H9 (cell line): ENCODE data around the gene SCN3A. TPM values are rescaled to one million over a fixed set of nuclear protein-coding genes. Genes with fewer than 3 reads are reported as not detected.

Experiments used
- DNase-seq: peaks from one replicate; pipeline ENCODE4 v3.0.0-alpha.2; 2017
- H2AFZ ChIP-seq: one replicate; pipeline ENCODE4 v1.6.1; 2013; ENCODE audit warnings: mild to moderate bottlenecking, low read length, control low read depth, moderate library complexity
- H2AK5ac ChIP-seq: 2 replicates; pipeline ENCODE4 v1.6.1; 2013; ENCODE audit warnings: low read length, control low read depth, mixed read lengths; ENCODE audit not compliant: insufficient read length
- H2BK120ac ChIP-seq: one replicate; pipeline ENCODE4 v1.6.1; 2013; ENCODE audit warnings: low read depth, mild to moderate bottlenecking, low read length, control low read depth, inconsistent platforms; ENCODE audit not compliant: poor library complexity, severe bottlenecking
- H2BK12ac ChIP-seq: 2 replicates; pipeline ENCODE4 v1.6.1; 2013; ENCODE audit warnings: low read length, control low read depth, mixed read lengths, low read depth; ENCODE audit not compliant: insufficient read length
- H2BK15ac ChIP-seq: 2 replicates; pipeline ENCODE4 v1.6.1; 2013; ENCODE audit warnings: low read depth, low read length, control low read depth
- H2BK20ac ChIP-seq: one replicate; pipeline ENCODE4 v1.6.1; 2013; ENCODE audit warnings: low read depth, mild to moderate bottlenecking, low read length, control low read depth, inconsistent platforms; ENCODE audit not compliant: poor library complexity, severe bottlenecking
- H2BK5ac ChIP-seq: 2 replicates; pipeline ENCODE4 v1.6.1; 2013; ENCODE audit warnings: low read length, control low read depth, mixed read lengths; ENCODE audit not compliant: insufficient read length
- H3K14ac ChIP-seq: 2 replicates; pipeline ENCODE4 v1.6.1; 2013; ENCODE audit warnings: low read length, control low read depth; ENCODE audit not compliant: insufficient read depth
- H3K18ac ChIP-seq: 2 replicates; pipeline ENCODE4 v1.6.1; 2013; ENCODE audit warnings: low read depth, mild to moderate bottlenecking, mixed read lengths, low read length, control low read depth; ENCODE audit not compliant: insufficient read length
- H3K23ac ChIP-seq: 2 replicates; pipeline ENCODE4 v1.6.1; 2013; ENCODE audit warnings: low read length, control low read depth, mixed read lengths, low read depth; ENCODE audit not compliant: insufficient read length
- H3K23me2 ChIP-seq: 2 replicates; pipeline ENCODE4 v1.6.1; 2013; ENCODE audit warnings: low read depth, mild to moderate bottlenecking, mixed read lengths, low read length, control low read depth; ENCODE audit not compliant: insufficient read length, poor library complexity, severe bottlenecking
- H3K27ac ChIP-seq: 2 replicates; pipeline ENCODE4 v1.5.1; 2013; ENCODE audit warnings: low read length, control low read depth, mixed read lengths, low read depth; ENCODE audit not compliant: insufficient read length
- H3K27me3 ChIP-seq: 2 replicates; pipeline ENCODE4 v1.6.1; 2013; ENCODE audit warnings: low read length, control low read depth, inconsistent platforms; ENCODE audit not compliant: insufficient read depth
- H3K4ac ChIP-seq: 2 replicates; pipeline ENCODE4 v1.6.1; 2013; ENCODE audit warnings: low read depth, mild to moderate bottlenecking, control low read depth, inconsistent platforms, low read length, moderate library complexity
- H3K4me1 ChIP-seq: 2 replicates; pipeline ENCODE4 v1.6.1; 2013; ENCODE audit warnings: low read length, control low read depth, inconsistent platforms; ENCODE audit not compliant: insufficient read depth
- H3K4me2 ChIP-seq: 2 replicates; pipeline ENCODE4 v1.6.1; 2013; ENCODE audit warnings: low read length, control low read depth, mixed read lengths; ENCODE audit not compliant: insufficient read length, insufficient read depth
- H3K56ac ChIP-seq: 2 replicates; pipeline ENCODE4 v1.6.1; 2013; ENCODE audit warnings: low read depth, mild to moderate bottlenecking, mixed read lengths, low read length, control low read depth; ENCODE audit not compliant: insufficient read length
- H3K79me1 ChIP-seq: 2 replicates; pipeline ENCODE4 v1.6.1; 2013; ENCODE audit warnings: low read depth, mild to moderate bottlenecking, moderate library complexity, low read length, control low read depth, inconsistent platforms; ENCODE audit not compliant: insufficient read depth, poor library complexity, severe bottlenecking
- H3K79me2 ChIP-seq: 2 replicates; pipeline ENCODE4 v1.6.1; 2013; ENCODE audit warnings: low read length, control low read depth, inconsistent platforms; ENCODE audit not compliant: insufficient read depth
- H3K9ac ChIP-seq: 2 replicates; pipeline ENCODE4 v1.6.1; 2013; ENCODE audit warnings: low read length, control low read depth, mixed read lengths; ENCODE audit not compliant: insufficient read length; ENCODE audit errors: extremely low read depth
- H3K9me3 ChIP-seq: one replicate; pipeline ENCODE4 v1.6.1; 2013; ENCODE audit warnings: low read depth, low read length, inconsistent platforms; ENCODE audit not compliant: control insufficient read depth
- H3T11ph ChIP-seq: one replicate; pipeline ENCODE4 v1.6.1; 2013; ENCODE audit warnings: mild to moderate bottlenecking, low read length, control low read depth, inconsistent platforms
- H4K20me1 ChIP-seq: one replicate; pipeline ENCODE4 v1.6.1; 2013; ENCODE audit not compliant: control insufficient read depth, insufficient read length, insufficient read depth
- H4K5ac ChIP-seq: 2 replicates; pipeline ENCODE4 v1.6.1; 2013; ENCODE audit warnings: low read depth, mild to moderate bottlenecking, mixed read lengths, low read length, control low read depth; ENCODE audit not compliant: insufficient read length
- H4K8ac ChIP-seq: replicated peaks from 2 replicates; pipeline ENCODE4 v1.6.1; 2013; ENCODE audit warnings: low read length, control low read depth, mixed read lengths, low read depth; ENCODE audit not compliant: insufficient read length
- H4K91ac ChIP-seq: 2 replicates; pipeline ENCODE4 v1.6.1; 2013; ENCODE audit warnings: low read depth, mild to moderate bottlenecking, moderate library complexity, mixed read lengths, low read length, control low read depth; ENCODE audit not compliant: insufficient read length
- H3K27ac Mint-ChIP-seq, 3 experiments: 2 replicates in 2 of 3; 3 replicates in 1 of 3; pipeline ENCODE4 v1.8.0; 2020 to 2021; ENCODE audit warnings: mixed read lengths in 3 of 3, mild to moderate bottlenecking in 1 of 3, moderate library complexity in 1 of 3
- H3K27me3 Mint-ChIP-seq: 2 replicates; pipeline ENCODE4 v1.8.0; 2021; ENCODE audit warnings: low read depth, mild to moderate bottlenecking, moderate library complexity, mixed read lengths
- H3K36me3 Mint-ChIP-seq, 3 experiments: 2 replicates in 2 of 3; 3 replicates in 1 of 3; pipeline ENCODE4 v1.8.0; 2020 to 2021; ENCODE audit warnings: low read depth in 3 of 3, mixed read lengths in 3 of 3; ENCODE audit not compliant: insufficient read depth in 1 of 3
- H3K4me1 Mint-ChIP-seq, 2 experiments: 2 replicates each; pipeline ENCODE4 v1.8.0; 2020; ENCODE audit warnings: mixed read lengths in 2 of 2
- H3K4me3 Mint-ChIP-seq, 2 experiments: 2 replicates in 1 of 2; 3 replicates in 1 of 2; pipeline ENCODE4 v1.8.0; 2020 to 2021; ENCODE audit warnings: mild to moderate bottlenecking in 2 of 2, mixed read lengths in 2 of 2, moderate library complexity in 1 of 2
- H3K9me3 Mint-ChIP-seq, 2 experiments: 2 replicates in 1 of 2; 3 replicates in 1 of 2; pipeline ENCODE4 v1.8.0; 2020; ENCODE audit warnings: mild to moderate bottlenecking in 2 of 2, mixed read lengths in 2 of 2, moderate library complexity in 1 of 2
- WGBS: extraction: QIAGEN DNeasy Blood & Tissue Kit; methylation state at CpG from one replicate; pipeline ENCODE4 v1.1.7; 2013; ENCODE audit warnings: missing lambda C conversion rate, low lambda C conversion rate, mixed read lengths; ENCODE audit not compliant: insufficient read length; ENCODE audit errors: extremely low coverage; 5-methylcytosine and 5-hydroxymethylcytosine counted together
- total RNA-seq: library from RNA; stranded (reverse); gene quantifications from 2 replicates; pipeline ENCODE4 v1.2.1, GENCODE V29; 2021
- TF ChIP-seq, protein P1 (sequence below): fragments of 200-600 bp; sonication (generic); conservative IDR thresholded peaks from 3 replicates; pipeline ENCODE4 v1.8.0; 2021; ENCODE audit warnings: antibody characterized with exemption, mild to moderate bottlenecking

The SCN3A gene
- total RNA-seq, 1 experiment from 2014 or later, result not detected

DNA sequence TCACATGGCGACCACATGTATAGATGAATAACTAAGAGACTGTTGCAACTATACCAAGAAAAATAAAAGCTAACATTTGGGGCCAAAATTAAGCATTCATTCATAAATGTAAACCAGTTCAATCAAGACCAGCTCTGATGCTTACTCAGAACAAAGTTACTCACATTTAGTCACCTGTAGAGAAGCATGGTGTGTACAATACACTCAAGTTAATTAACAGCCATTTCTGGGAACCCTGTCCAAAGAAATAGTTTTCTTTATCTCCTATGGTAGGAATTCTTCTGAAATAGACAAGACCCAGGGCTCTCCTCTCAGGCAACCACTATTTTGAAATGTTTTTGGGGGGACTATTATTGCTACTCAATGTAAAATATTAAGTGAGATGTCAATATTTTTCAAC, 1.6 kb downstream of the SCN3A start:
- Histone ChIP-seq H3T11ph (no peak overlapping the region), H3K79me2 (no peaks in the 10 kb centered on the region), H3K23me2 (no peaks in the 10 kb centered on the region), H2BK120ac (no peak overlapping the region), H3K4ac (no peak overlapping the region), H2BK12ac (no peak overlapping the region), H3K9me3 (no peaks in the 10 kb centered on the region), H3K9ac (no peak overlapping the region), H3K27me3 (no peaks in the 10 kb centered on the region), H3K56ac (no peak overlapping the region), H2BK5ac (no peak overlapping the region), H4K5ac (no peak overlapping the region), H3K14ac (no peak overlapping the region), H4K91ac (no peak overlapping the region), H2AFZ (no peak overlapping the region), H3K4me2 (no peak overlapping the region), H3K4me1 (no peaks in the 10 kb centered on the region; the same call in 1 of the 2 replicates), H2BK20ac (no peak overlapping the region), H4K20me1 (no peaks in the 10 kb centered on the region), H2BK15ac (no peak overlapping the region), H3K18ac (no peak overlapping the region), H2AK5ac (no peak overlapping the region), H4K8ac (no peak overlapping the region), H3K23ac (no peak overlapping the region), H3K79me1 (no peaks in the 10 kb centered on the region), H3K27ac (no peak overlapping the region)
- H3K27me3 Mint-ChIP-seq, result no peaks in the 10 kb centered on the region
- no peak overlapping the region for H3K4me3 Mint-ChIP-seq
- H3K27ac Mint-ChIP-seq, result no peak overlapping the region
- H3K9me3 Mint-ChIP-seq, result peaks cover 0 to 2% of the 10 kb centered on the region in 2 experiments; a peak in 2 of 5 replicates
- H3K36me3 Mint-ChIP-seq, result no peaks in the 10 kb centered on the region
- TF ChIP-seq, protein P1, sequence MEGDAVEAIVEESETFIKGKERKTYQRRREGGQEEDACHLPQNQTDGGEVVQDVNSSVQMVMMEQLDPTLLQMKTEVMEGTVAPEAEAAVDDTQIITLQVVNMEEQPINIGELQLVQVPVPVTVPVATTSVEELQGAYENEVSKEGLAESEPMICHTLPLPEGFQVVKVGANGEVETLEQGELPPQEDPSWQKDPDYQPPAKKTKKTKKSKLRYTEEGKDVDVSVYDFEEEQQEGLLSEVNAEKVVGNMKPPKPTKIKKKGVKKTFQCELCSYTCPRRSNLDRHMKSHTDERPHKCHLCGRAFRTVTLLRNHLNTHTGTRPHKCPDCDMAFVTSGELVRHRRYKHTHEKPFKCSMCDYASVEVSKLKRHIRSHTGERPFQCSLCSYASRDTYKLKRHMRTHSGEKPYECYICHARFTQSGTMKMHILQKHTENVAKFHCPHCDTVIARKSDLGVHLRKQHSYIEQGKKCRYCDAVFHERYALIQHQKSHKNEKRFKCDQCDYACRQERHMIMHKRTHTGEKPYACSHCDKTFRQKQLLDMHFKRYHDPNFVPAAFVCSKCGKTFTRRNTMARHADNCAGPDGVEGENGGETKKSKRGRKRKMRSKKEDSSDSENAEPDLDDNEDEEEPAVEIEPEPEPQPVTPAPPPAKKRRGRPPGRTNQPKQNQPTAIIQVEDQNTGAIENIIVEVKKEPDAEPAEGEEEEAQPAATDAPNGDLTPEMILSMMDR, result no peak
- H3K4me1 Mint-ChIP-seq, result peaks cover 14 to 18% of the 10 kb centered on the region in 2 experiments
- no CpG with 5 or more reads among the region's 1 CpG for WGBS
- no peak for DNase-seq
